ENCODE measurements around the gene ELK3. TPM values are rescaled to one million over a fixed set of nuclear protein-coding genes. Genes with fewer than 3 reads are reported as not detected.

ELK3 gene
- total RNA-seq, 2 donors from 2014 or later = 15.1 to 16.3 TPM

GRCh38 chr12:96241431-96241830 is 47.3 kb downstream of the ELK3 start:
- Histone ChIP-seq H3K27me3 (no peaks in the 10 kb centered on the region), H3K4me3 (peak overlapping the region in 1 of 2 donors; percentile 21), H3K9me3 (no peaks in the 10 kb centered on the region), H3K27ac (peak overlapping the region; percentile 82 to 91), H3K36me3 (no peaks in the 10 kb centered on the region), H3K4me1 (peaks cover 0 to 76% of the 10 kb centered on the region in 2 donors)
- no peak for DNase-seq (ENCODE audit: low spot score)
- TF ChIP-seq CTCF (IDR thresholded peaks at IDR 0.05) = no peak

GRCh38 chr12:96241846-96242256 is 47.7 kb downstream of the ELK3 start:
- Histone ChIP-seq H3K36me3 (peaks cover 3% of the 10 kb centered on the region), H3K4me1 (peaks cover 0 to 72% of the 10 kb centered on the region in 2 donors), H3K27ac (peak overlapping the region; percentile 82 to 91), H3K4me3 (peak overlapping the region in 1 of 2 donors; percentile 21), H3K27me3 (no peaks in the 10 kb centered on the region), H3K9me3 (no peaks in the 10 kb centered on the region)
- DNase-seq (ENCODE audit: low spot score) = peak; percentile 89
- TF ChIP-seq CTCF (IDR thresholded peaks at IDR 0.05) = no peak

GRCh38 chr12:96242597-96242996 is 48.4 kb downstream of the ELK3 start:
- Histone ChIP-seq H3K27me3 (no peaks in the 10 kb centered on the region), H3K4me1 (peaks cover 0 to 64% of the 10 kb centered on the region in 2 donors), H3K9me3 (no peaks in the 10 kb centered on the region), H3K36me3 (peaks cover 11% of the 10 kb centered on the region), H3K27ac (peak overlapping the region; percentile 82 to 91), H3K4me3 (no peak overlapping the region)
- no peak for DNase-seq (ENCODE audit: low spot score)
- no peak for TF ChIP-seq CTCF (IDR thresholded peaks at IDR 0.05)

- no peak overlapping the region for H3K4me3 ChIP-seq
- peak overlapping the region in 1 of 2 donors; percentile 5 for H3K27ac ChIP-seq
- peak; percentile 57 for DNase-seq (ENCODE audit: low spot score)
- TF ChIP-seq CTCF (IDR thresholded peaks at IDR 0.05) = no peak
- H3K27me3 ChIP-seq = no peaks in the 10 kb centered on the region
- peaks cover 0 to 61% of the 10 kb centered on the region in 2 donors for H3K4me1 ChIP-seq
- no peaks in the 10 kb centered on the region for H3K9me3 ChIP-seq
- peaks cover 12% of the 10 kb centered on the region for H3K36me3 ChIP-seq
Observed at GRCh38 chr12:96244826-96245225, 50.7 kb downstream of the ELK3 start.

DNA sequence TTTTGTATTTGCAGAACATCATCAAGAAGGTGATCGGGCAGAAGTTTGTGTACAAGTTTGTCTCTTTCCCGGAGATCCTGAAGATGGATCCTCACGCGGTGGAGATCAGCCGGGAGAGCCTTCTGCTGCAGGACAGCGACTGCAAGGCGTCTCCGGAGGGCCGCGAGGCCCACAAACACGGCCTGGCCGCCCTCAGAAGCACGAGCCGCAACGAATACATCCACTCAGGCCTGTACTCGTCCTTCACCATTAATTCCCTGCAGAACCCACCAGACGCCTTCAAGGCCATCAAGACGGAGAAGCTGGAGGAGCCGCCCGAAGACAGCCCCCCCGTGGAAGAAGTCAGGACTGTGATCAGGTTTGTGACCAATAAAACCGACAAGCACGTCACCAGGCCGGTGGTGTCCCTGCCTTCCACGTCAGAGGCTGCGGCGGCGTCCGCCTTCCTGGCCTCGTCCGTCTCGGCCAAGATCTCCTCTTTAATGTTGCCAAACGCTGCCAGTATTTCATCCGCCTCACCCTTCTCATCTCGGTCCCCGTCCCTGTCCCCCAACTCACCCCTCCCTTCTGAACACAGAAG is 52.8 kb downstream of the ELK3 start:
- peaks cover 16% of the 10 kb centered on the region for H3K36me3 ChIP-seq
- no peaks in the 10 kb centered on the region for H3K27me3 ChIP-seq
- H3K27ac ChIP-seq = no peak overlapping the region
- H3K4me3 ChIP-seq = no peak overlapping the region
- no peaks in the 10 kb centered on the region for H3K9me3 ChIP-seq
- H3K4me1 ChIP-seq = peaks cover 0 to 42% of the 10 kb centered on the region in 2 donors
- DNase-seq (ENCODE audit: low spot score) = peak; percentile 54
- no peak for TF ChIP-seq CTCF (IDR thresholded peaks at IDR 0.05)

- Histone ChIP-seq H3K4me1 (peaks cover 0 to 36% of the 10 kb centered on the region in 2 donors), H3K36me3 (peaks cover 16% of the 10 kb centered on the region), H3K4me3 (no peak overlapping the region), H3K9me3 (no peaks in the 10 kb centered on the region), H3K27ac (no peak overlapping the region), H3K27me3 (no peaks in the 10 kb centered on the region)
- peak; percentile 32 for DNase-seq (ENCODE audit: low spot score)
- no peak for TF ChIP-seq CTCF (IDR thresholded peaks at IDR 0.05)
Observed at GRCh38 chr12:96247563-96247962, 53.4 kb downstream of the ELK3 start.

All from right atrium auricular region (tissue), 2 donors.